Fibroblast of pulmonary artery (primary cell): ENCODE data around the gene GPATCH1.

Experiments
- DNase-seq: peaks from one replicate; pipeline ENCODE4 v3.0.0-alpha.2; 2010; ENCODE audit warnings: low read depth
- H3K4me3 ChIP-seq: replicated peaks from 2 replicates; pipeline ENCODE4 v1.5.1; 2011; ENCODE audit warnings: low read depth, mild to moderate bottlenecking, control low read depth, low read length, moderate library complexity
- TF ChIP-seq, protein P1 (sequence below): IDR thresholded peaks from 2 replicates; pipeline ENCODE4 v1.5.1; 2011; ENCODE audit warnings: mild to moderate bottlenecking, control low read depth, low read length, inconsistent platforms; ENCODE audit errors: missing control alignments

The GPATCH1 gene

DNA sequence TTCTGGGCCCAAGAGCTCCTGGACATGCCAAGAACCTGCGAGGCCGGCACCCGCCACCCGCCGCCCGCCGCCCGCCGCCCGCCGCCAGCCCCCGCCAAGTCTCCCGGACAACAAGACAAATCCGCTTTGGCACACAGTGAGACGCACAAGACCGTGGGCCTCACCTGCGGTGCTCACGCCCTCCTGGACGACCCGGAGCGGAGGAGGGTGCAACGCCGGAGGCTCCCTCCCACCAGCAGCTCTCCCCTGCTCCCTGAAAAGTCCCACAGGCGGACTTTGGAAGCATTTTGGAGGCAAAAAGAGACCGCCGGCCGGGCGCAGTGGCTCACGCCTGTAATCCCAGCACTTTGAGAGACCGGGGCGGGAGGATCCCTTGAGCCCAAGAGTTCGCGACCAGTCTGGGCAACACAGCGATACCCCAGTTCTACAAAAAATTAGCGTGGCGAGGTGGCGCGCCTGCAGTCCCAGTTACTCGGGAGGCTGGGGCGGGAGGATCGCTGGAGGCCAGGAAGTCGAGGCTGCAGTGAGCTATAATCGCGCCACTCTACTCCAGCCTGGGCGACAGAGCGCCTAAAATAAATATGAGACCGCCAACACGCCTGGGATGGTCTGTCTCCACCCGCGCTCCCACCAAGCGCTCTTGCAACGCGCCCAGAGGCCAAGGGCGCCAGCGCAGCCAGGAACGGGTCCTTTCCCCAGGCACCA, 17.1 kb upstream of the GPATCH1 start:
- DNase-seq: no peak
- peak overlapping the region; percentile 57 for H3K4me3 ChIP-seq
- TF ChIP-seq, protein P1, sequence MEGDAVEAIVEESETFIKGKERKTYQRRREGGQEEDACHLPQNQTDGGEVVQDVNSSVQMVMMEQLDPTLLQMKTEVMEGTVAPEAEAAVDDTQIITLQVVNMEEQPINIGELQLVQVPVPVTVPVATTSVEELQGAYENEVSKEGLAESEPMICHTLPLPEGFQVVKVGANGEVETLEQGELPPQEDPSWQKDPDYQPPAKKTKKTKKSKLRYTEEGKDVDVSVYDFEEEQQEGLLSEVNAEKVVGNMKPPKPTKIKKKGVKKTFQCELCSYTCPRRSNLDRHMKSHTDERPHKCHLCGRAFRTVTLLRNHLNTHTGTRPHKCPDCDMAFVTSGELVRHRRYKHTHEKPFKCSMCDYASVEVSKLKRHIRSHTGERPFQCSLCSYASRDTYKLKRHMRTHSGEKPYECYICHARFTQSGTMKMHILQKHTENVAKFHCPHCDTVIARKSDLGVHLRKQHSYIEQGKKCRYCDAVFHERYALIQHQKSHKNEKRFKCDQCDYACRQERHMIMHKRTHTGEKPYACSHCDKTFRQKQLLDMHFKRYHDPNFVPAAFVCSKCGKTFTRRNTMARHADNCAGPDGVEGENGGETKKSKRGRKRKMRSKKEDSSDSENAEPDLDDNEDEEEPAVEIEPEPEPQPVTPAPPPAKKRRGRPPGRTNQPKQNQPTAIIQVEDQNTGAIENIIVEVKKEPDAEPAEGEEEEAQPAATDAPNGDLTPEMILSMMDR: no peak

DNA sequence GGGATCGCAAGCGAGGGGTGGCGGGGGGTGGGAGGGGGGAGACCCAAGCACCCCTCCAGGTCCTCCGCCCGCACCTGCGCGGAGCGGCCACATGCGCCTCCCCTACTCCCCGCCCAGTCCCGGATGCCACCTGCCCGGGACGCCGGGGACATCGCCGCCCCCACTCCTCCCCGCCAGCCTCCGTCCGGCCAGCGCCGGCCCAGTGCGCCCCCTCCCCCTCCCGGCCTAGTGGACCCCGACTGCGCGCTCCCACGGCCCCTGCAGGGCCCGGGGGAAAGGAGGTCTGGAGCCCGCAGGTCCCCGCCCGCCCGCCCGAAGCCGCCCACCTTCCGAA, 16.6 kb upstream of the GPATCH1 start:
- TF ChIP-seq, protein P1: no peak
- no peak for DNase-seq
- peak overlapping the region; percentile 57 for H3K4me3 ChIP-seq

GRCh38 chr19:33064792-33065550, 16.0 kb upstream of the GPATCH1 start, which contains the start of gene RHPN2:
TSS of gene RHPN2 (minus strand) at chr19:33064888. CDS start at chr19:33064852, 36 bp downstream.
- TF ChIP-seq, protein P1: no peak
- H3K4me3 ChIP-seq: peak within 1 kb of the TSS; percentile 57

GRCh38 chr19:33066543-33066942, 14.4 kb upstream of the GPATCH1 start:
- no peak overlapping the region for H3K4me3 ChIP-seq
- TF ChIP-seq, protein P1: no peak

More at GRCh38 chr19:33064792-33065550, 16.0 kb upstream of the GPATCH1 start, which contains the start of gene RHPN2:
- DNase-seq: peak; percentile 68

GRCh38 chr19:33067121-33067520, 13.9 kb upstream of the GPATCH1 start:
- TF ChIP-seq, protein P1: no peak
- DNase-seq: no peak
- H3K4me3 ChIP-seq: no peak overlapping the region

More at GRCh38 chr19:33066543-33066942, 14.4 kb upstream of the GPATCH1 start:
- DNase-seq: no peak

DNA sequence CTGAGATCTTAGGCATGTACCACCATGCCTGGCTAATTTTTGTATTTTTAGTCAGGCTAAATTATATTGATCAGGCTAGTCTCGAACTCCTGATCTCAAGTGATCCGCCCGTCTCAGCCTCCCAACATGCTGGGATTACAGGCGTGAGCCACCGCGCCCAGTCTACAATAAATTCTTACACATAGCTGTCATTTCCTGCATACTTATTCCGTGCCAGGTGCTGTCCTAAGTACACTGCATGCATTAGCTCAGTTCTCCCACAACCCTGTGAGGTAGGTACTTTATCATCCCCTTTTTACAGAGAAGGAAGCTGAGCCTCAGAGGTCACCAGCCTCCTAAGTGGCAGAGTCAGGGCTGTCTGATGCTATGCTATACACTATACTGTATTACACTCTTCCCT, 9.1 kb upstream of the GPATCH1 start:
- DNase-seq: no peak
- H3K4me3 ChIP-seq: no peak overlapping the region
- TF ChIP-seq, protein P1: no peak

GRCh38 chr19:33075519-33075918, 5.5 kb upstream of the GPATCH1 start:
- H3K4me3 ChIP-seq: no peak overlapping the region
- TF ChIP-seq, protein P1: no peak
- no peak for DNase-seq
